Measurements from ENCODE around the gene ZFX.
"Not testable (repeated sequence)": the region's sequence is repeated elsewhere in the genome, so short reads cannot be mapped to it uniquely, and the experiment has no call there.

Gene ZFX

GRCh38 chrX:24153796-24154189 is 4.3 kb downstream of the ZFX start:
- Mint-ChIP-seq H3K27me3 (ENCODE audit: low read depth) (no peaks in the 10 kb centered on the region), H3K4me1 (peaks cover 70% of the 10 kb centered on the region)

GRCh38 chrX:24154490-24155034 is 5.0 kb downstream of the ZFX start:
- peak overlapping the region; percentile 21 to 44 (median 30) for H3K27ac Mint-ChIP-seq
- H3K4me3 Mint-ChIP-seq, result peak overlapping the region in 1 of 3 experiments; percentile 40
- peaks cover 69% of the 10 kb centered on the region for H3K4me1 Mint-ChIP-seq
- H3K9me3 Mint-ChIP-seq, result no peaks in the 10 kb centered on the region
- H3K36me3 Mint-ChIP-seq (ENCODE audit: low read depth), result peaks cover 43% of the 10 kb centered on the region
- H3K27me3 Mint-ChIP-seq (ENCODE audit: low read depth), result no peaks in the 10 kb centered on the region
- no peak for TF ChIP-seq CTCF (IDR thresholded peaks at IDR 0.05; ENCODE audit: unreplicated experiment in 3 of 3)

More at GRCh38 chrX:24153796-24154189, 4.3 kb downstream of the ZFX start:
- no peaks in the 10 kb centered on the region for H3K9me3 Mint-ChIP-seq
- TF ChIP-seq CTCF (IDR thresholded peaks at IDR 0.05; ENCODE audit: unreplicated experiment in 3 of 3), result no peak
- H3K27ac Mint-ChIP-seq, result peak overlapping the region; percentile 91 to 96 (median 95)
- H3K4me3 Mint-ChIP-seq, result peak overlapping the region; percentile 75 to 85 (median 77)
- peaks cover 42% of the 10 kb centered on the region for H3K36me3 Mint-ChIP-seq (ENCODE audit: low read depth)

- not testable (repeated sequence) for H3K9me3 Mint-ChIP-seq; H3K4me3 Mint-ChIP-seq; H3K27me3 Mint-ChIP-seq (ENCODE audit: low read depth)
- Mint-ChIP-seq H3K4me1 (peaks cover 68% of the 10 kb centered on the region), H3K27ac (peak overlapping the region; percentile 17 to 50 (median 43)), H3K36me3 (ENCODE audit: low read depth) (peaks cover 47% of the 10 kb centered on the region)
Measured at GRCh38 chrX:24155747-24156146, 6.2 kb downstream of the ZFX start.

- Mint-ChIP-seq H3K4me3 (peak overlapping the region in 1 of 3 experiments; percentile 5), H3K36me3 (ENCODE audit: low read depth) (peaks cover 44% of the 10 kb centered on the region), H3K9me3 (no peaks in the 10 kb centered on the region), H3K4me1 (peaks cover 68% of the 10 kb centered on the region), H3K27ac (peak overlapping the region; percentile 43 to 62 (median 50)), H3K27me3 (ENCODE audit: low read depth) (no peaks in the 10 kb centered on the region)
- no peak for TF ChIP-seq CTCF (IDR thresholded peaks at IDR 0.05; ENCODE audit: unreplicated experiment in 3 of 3)
Measured at GRCh38 chrX:24156177-24156576, 6.6 kb downstream of the ZFX start.

- H3K4me3 Mint-ChIP-seq, result no peak overlapping the region
- peaks cover 36% of the 10 kb centered on the region for H3K36me3 Mint-ChIP-seq (ENCODE audit: low read depth)
- TF ChIP-seq CTCF (IDR thresholded peaks at IDR 0.05; ENCODE audit: unreplicated experiment in 3 of 3), result no peak
- H3K9me3 Mint-ChIP-seq, result no peaks in the 10 kb centered on the region
- peaks cover 52% of the 10 kb centered on the region for H3K4me1 Mint-ChIP-seq
- H3K27me3 Mint-ChIP-seq (ENCODE audit: low read depth), result no peaks in the 10 kb centered on the region
- no peak overlapping the region for H3K27ac Mint-ChIP-seq
Measured at GRCh38 chrX:24158881-24159280, 9.4 kb downstream of the ZFX start.

- Mint-ChIP-seq H3K27me3 (ENCODE audit: low read depth) (no peaks in the 10 kb centered on the region), H3K4me3 (no peak overlapping the region), H3K36me3 (ENCODE audit: low read depth) (peaks cover 32% of the 10 kb centered on the region), H3K9me3 (no peaks in the 10 kb centered on the region), H3K27ac (peak overlapping the region in 1 of 3 experiments; percentile 55), H3K4me1 (peaks cover 53% of the 10 kb centered on the region)
- no peak for TF ChIP-seq CTCF (IDR thresholded peaks at IDR 0.05; ENCODE audit: unreplicated experiment in 3 of 3)
Measured at GRCh38 chrX:24166078-24166477, 16.5 kb downstream of the ZFX start.

Measured in nephron (organoid).